Measurements from ENCODE around the gene PTPRG.

DNA sequence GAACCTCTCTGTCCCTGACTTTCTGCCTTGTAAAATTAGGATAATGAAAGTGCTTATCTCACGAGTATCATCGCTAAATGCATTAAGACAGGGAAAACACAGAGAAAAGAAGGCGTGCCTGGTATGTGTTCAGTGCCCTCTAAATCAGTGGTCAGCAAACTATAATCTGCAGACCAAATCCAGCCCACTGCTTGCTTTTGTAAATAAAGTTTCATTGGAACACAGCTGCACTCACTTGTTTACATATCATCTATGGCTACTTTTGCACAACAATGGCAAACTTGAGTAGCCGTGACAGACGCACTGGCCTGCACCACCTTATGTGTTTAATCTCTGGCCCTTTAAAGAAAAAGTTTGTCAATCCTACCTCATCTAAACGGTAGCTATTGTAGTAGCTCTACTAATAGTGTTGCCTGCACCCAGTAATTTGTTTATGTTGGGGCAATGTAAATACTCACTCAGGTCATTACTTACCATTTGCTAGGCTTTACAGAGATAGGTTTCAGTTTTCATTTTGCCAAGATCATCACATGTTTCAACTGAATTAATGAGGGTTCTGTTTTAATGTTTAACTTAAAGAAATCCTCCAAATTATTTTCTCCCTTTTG, 582.6 kb downstream of the PTPRG start:
- TF ChIP-seq, protein P1, sequence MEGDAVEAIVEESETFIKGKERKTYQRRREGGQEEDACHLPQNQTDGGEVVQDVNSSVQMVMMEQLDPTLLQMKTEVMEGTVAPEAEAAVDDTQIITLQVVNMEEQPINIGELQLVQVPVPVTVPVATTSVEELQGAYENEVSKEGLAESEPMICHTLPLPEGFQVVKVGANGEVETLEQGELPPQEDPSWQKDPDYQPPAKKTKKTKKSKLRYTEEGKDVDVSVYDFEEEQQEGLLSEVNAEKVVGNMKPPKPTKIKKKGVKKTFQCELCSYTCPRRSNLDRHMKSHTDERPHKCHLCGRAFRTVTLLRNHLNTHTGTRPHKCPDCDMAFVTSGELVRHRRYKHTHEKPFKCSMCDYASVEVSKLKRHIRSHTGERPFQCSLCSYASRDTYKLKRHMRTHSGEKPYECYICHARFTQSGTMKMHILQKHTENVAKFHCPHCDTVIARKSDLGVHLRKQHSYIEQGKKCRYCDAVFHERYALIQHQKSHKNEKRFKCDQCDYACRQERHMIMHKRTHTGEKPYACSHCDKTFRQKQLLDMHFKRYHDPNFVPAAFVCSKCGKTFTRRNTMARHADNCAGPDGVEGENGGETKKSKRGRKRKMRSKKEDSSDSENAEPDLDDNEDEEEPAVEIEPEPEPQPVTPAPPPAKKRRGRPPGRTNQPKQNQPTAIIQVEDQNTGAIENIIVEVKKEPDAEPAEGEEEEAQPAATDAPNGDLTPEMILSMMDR (IDR thresholded peaks at IDR 0.05; ENCODE audit: low read depth, low read length, poor library complexity, severe bottlenecking) = no peak
- TF ChIP-seq EZH2phosphoT487 (IDR thresholded peaks at IDR 0.05; ENCODE audit: borderline replicate concordance, low read length) = no peak

Measured in DOHH2 (cell line).